ENCODE results near the gene DUSP28.

DUSP28 gene

GRCh38 chr2:240524963-240525718 is 35.0 kb upstream of the DUSP28 start:
- no peaks in the 10 kb centered on the region for H3K36me3 ChIP-seq (ENCODE audit: control insufficient read depth, insufficient read depth, low read length)
- no peak overlapping the region for H3K4me2 ChIP-seq (ENCODE audit: low read length)
- H4K5ac ChIP-seq (ENCODE audit: low read length): no peak overlapping the region
- H3K23ac ChIP-seq (ENCODE audit: low read length): no peak overlapping the region
- H3K4me1 ChIP-seq (ENCODE audit: control insufficient read depth, low read depth, low read length): no peaks in the 10 kb centered on the region
- no peak overlapping the region for H3K9ac ChIP-seq (ENCODE audit: low read length)
- no peak overlapping the region for H2AK5ac ChIP-seq (ENCODE audit: low read length)
- DNase-seq: no peak
- no peak overlapping the region for H3K18ac ChIP-seq (ENCODE audit: low read length)
- no peaks in the 10 kb centered on the region for H3K27me3 ChIP-seq (ENCODE audit: insufficient read depth, low read length, poor library complexity)
- no peak overlapping the region for H2BK120ac ChIP-seq (ENCODE audit: low read depth, low read length)
- H3K4me3 ChIP-seq (ENCODE audit: low read length): no peak overlapping the region
- H3K56ac ChIP-seq (ENCODE audit: low read length): no peak overlapping the region
- no CpG with 5 or more reads among the region's 8 CpGs for WGBS (ENCODE audit: extremely low coverage, insufficient coverage, low lambda C conversion rate)
- no peak overlapping the region for H2BK5ac ChIP-seq (ENCODE audit: low read length)
- H2BK15ac ChIP-seq (replicated peaks; ENCODE audit: low read depth): no peak overlapping the region
- no peak overlapping the region for H3K27ac ChIP-seq (ENCODE audit: low read depth, low read length)
- H3K4ac ChIP-seq (ENCODE audit: low read depth, low read length): no peak overlapping the region
- no peaks in the 10 kb centered on the region for H3K79me1 ChIP-seq (ENCODE audit: low read length)
- H4K8ac ChIP-seq (ENCODE audit: low read depth, low read length): no peak overlapping the region
- H3K79me2 ChIP-seq (ENCODE audit: control insufficient read depth, insufficient read depth, low read length): no peaks in the 10 kb centered on the region

GRCh38 chr2:240525802-240526201 is 34.4 kb upstream of the DUSP28 start:
- Histone ChIP-seq H2BK5ac (ENCODE audit: low read length) (no peak overlapping the region), H3K27me3 (ENCODE audit: insufficient read depth, low read length, poor library complexity) (no peaks in the 10 kb centered on the region), H3K36me3 (ENCODE audit: control insufficient read depth, insufficient read depth, low read length) (no peaks in the 10 kb centered on the region), H3K79me2 (ENCODE audit: control insufficient read depth, insufficient read depth, low read length) (no peaks in the 10 kb centered on the region), H3K27ac (ENCODE audit: low read depth, low read length) (no peak overlapping the region), H2AK5ac (ENCODE audit: low read length) (no peak overlapping the region), H4K8ac (ENCODE audit: low read depth, low read length) (no peak overlapping the region), H2BK120ac (ENCODE audit: low read depth, low read length) (no peak overlapping the region), H3K9ac (ENCODE audit: low read length) (no peak overlapping the region), H3K4ac (ENCODE audit: low read depth, low read length) (no peak overlapping the region), H3K18ac (ENCODE audit: low read length) (no peak overlapping the region), H3K4me1 (ENCODE audit: control insufficient read depth, low read depth, low read length) (no peaks in the 10 kb centered on the region), H4K5ac (ENCODE audit: low read length) (no peak overlapping the region), H3K56ac (ENCODE audit: low read length) (no peak overlapping the region), H3K79me1 (ENCODE audit: low read length) (no peaks in the 10 kb centered on the region), H2BK15ac (replicated peaks; ENCODE audit: low read depth) (no peak overlapping the region), H3K23ac (ENCODE audit: low read length) (no peak overlapping the region), H3K4me2 (ENCODE audit: low read length) (no peak overlapping the region), H3K4me3 (ENCODE audit: low read length) (no peak overlapping the region)
- no CpG with 5 or more reads among the region's 6 CpGs for WGBS (ENCODE audit: extremely low coverage, insufficient coverage, low lambda C conversion rate)
- no peak for DNase-seq

- WGBS (ENCODE audit: extremely low coverage, insufficient coverage, low lambda C conversion rate): no CpG with 5 or more reads among the region's 4 CpGs
- H3K27ac ChIP-seq (ENCODE audit: low read depth, low read length): no peak overlapping the region
- no peaks in the 10 kb centered on the region for H3K4me1 ChIP-seq (ENCODE audit: control insufficient read depth, low read depth, low read length)
- H4K8ac ChIP-seq (ENCODE audit: low read depth, low read length): no peak overlapping the region
- H2BK5ac ChIP-seq (ENCODE audit: low read length): no peak overlapping the region
- H3K4ac ChIP-seq (ENCODE audit: low read depth, low read length): no peak overlapping the region
- H3K36me3 ChIP-seq (ENCODE audit: control insufficient read depth, insufficient read depth, low read length): no peaks in the 10 kb centered on the region
- no peak overlapping the region for H2AK5ac ChIP-seq (ENCODE audit: low read length)
- no peaks in the 10 kb centered on the region for H3K79me2 ChIP-seq (ENCODE audit: control insufficient read depth, insufficient read depth, low read length)
- H3K4me2 ChIP-seq (ENCODE audit: low read length): no peak overlapping the region
- no peaks in the 10 kb centered on the region for H3K79me1 ChIP-seq (ENCODE audit: low read length)
- DNase-seq: no peak
- no peak overlapping the region for H3K56ac ChIP-seq (ENCODE audit: low read length)
- H3K9ac ChIP-seq (ENCODE audit: low read length): no peak overlapping the region
- no peaks in the 10 kb centered on the region for H3K27me3 ChIP-seq (ENCODE audit: insufficient read depth, low read length, poor library complexity)
- H4K5ac ChIP-seq (ENCODE audit: low read length): no peak overlapping the region
- H3K4me3 ChIP-seq (ENCODE audit: low read length): no peak overlapping the region
- no peak overlapping the region for H3K18ac ChIP-seq (ENCODE audit: low read length)
- no peak overlapping the region for H2BK120ac ChIP-seq (ENCODE audit: low read depth, low read length)
- H2BK15ac ChIP-seq (replicated peaks; ENCODE audit: low read depth): no peak overlapping the region
- H3K23ac ChIP-seq (ENCODE audit: low read length): no peak overlapping the region
Observed at GRCh38 chr2:240526521-240526920, 33.6 kb upstream of the DUSP28 start.

- H3K4me3 ChIP-seq (ENCODE audit: low read length): no peak overlapping the region
- no peak overlapping the region for H4K5ac ChIP-seq (ENCODE audit: low read length)
- H3K79me1 ChIP-seq (ENCODE audit: low read length): no peaks in the 10 kb centered on the region
- no peak overlapping the region for H4K8ac ChIP-seq (ENCODE audit: low read depth, low read length)
- no peak overlapping the region for H3K18ac ChIP-seq (ENCODE audit: low read length)
- H2BK5ac ChIP-seq (ENCODE audit: low read length): no peak overlapping the region
- H3K36me3 ChIP-seq (ENCODE audit: control insufficient read depth, insufficient read depth, low read length): no peaks in the 10 kb centered on the region
- no peak overlapping the region for H3K56ac ChIP-seq (ENCODE audit: low read length)
- no peak overlapping the region for H3K4me2 ChIP-seq (ENCODE audit: low read length)
- H3K9ac ChIP-seq (ENCODE audit: low read length): no peak overlapping the region
- H2BK120ac ChIP-seq (ENCODE audit: low read depth, low read length): no peak overlapping the region
- H3K4me1 ChIP-seq (ENCODE audit: control insufficient read depth, low read depth, low read length): no peaks in the 10 kb centered on the region
- H3K4ac ChIP-seq (ENCODE audit: low read depth, low read length): no peak overlapping the region
- no peak overlapping the region for H3K27ac ChIP-seq (ENCODE audit: low read depth, low read length)
- H3K23ac ChIP-seq (ENCODE audit: low read length): no peak overlapping the region
- no peaks in the 10 kb centered on the region for H3K79me2 ChIP-seq (ENCODE audit: control insufficient read depth, insufficient read depth, low read length)
- DNase-seq: no peak
- no peaks in the 10 kb centered on the region for H3K27me3 ChIP-seq (ENCODE audit: insufficient read depth, low read length, poor library complexity)
- H2AK5ac ChIP-seq (ENCODE audit: low read length): no peak overlapping the region
- WGBS (ENCODE audit: extremely low coverage, insufficient coverage, low lambda C conversion rate): no CpG with 5 or more reads among the region's 3 CpGs
- H2BK15ac ChIP-seq (replicated peaks; ENCODE audit: low read depth): no peak overlapping the region
Observed at GRCh38 chr2:240527153-240527750, 32.9 kb upstream of the DUSP28 start.

- DNase-seq: no peak
- Histone ChIP-seq H3K23ac (ENCODE audit: low read length) (no peak overlapping the region), H4K8ac (ENCODE audit: low read depth, low read length) (no peak overlapping the region)
Observed at GRCh38 chr2:240528406-240529040, 31.6 kb upstream of the DUSP28 start.

More at GRCh38 chr2:240528406-240529040, 31.6 kb upstream of the DUSP28 start:
- H3K4ac ChIP-seq (ENCODE audit: low read depth, low read length): no peak overlapping the region
- no peaks in the 10 kb centered on the region for H3K27me3 ChIP-seq (ENCODE audit: insufficient read depth, low read length, poor library complexity)
- no peak overlapping the region for H2BK120ac ChIP-seq (ENCODE audit: low read depth, low read length)
- no peaks in the 10 kb centered on the region for H3K36me3 ChIP-seq (ENCODE audit: control insufficient read depth, insufficient read depth, low read length)
- WGBS (ENCODE audit: extremely low coverage, insufficient coverage, low lambda C conversion rate): no CpG with 5 or more reads among the region's 13 CpGs
- no peak overlapping the region for H2AK5ac ChIP-seq (ENCODE audit: low read length)
- no peak overlapping the region for H3K27ac ChIP-seq (ENCODE audit: low read depth, low read length)
- no peak overlapping the region for H3K56ac ChIP-seq (ENCODE audit: low read length)
- H3K79me1 ChIP-seq (ENCODE audit: low read length): no peaks in the 10 kb centered on the region
- H3K4me1 ChIP-seq (ENCODE audit: control insufficient read depth, low read depth, low read length): no peaks in the 10 kb centered on the region
- no peaks in the 10 kb centered on the region for H3K79me2 ChIP-seq (ENCODE audit: control insufficient read depth, insufficient read depth, low read length)
- H3K4me3 ChIP-seq (ENCODE audit: low read length): no peak overlapping the region
- H3K9ac ChIP-seq (ENCODE audit: low read length): no peak overlapping the region
- H3K18ac ChIP-seq (ENCODE audit: low read length): no peak overlapping the region
- no peak overlapping the region for H2BK5ac ChIP-seq (ENCODE audit: low read length)
- no peak overlapping the region for H4K5ac ChIP-seq (ENCODE audit: low read length)
- no peak overlapping the region for H2BK15ac ChIP-seq (replicated peaks; ENCODE audit: low read depth)
- H3K4me2 ChIP-seq (ENCODE audit: low read length): no peak overlapping the region
